ENCODE measurements around the gene SEL1L3. TPM values are rescaled to one million over a fixed set of nuclear protein-coding genes. Genes with fewer than 3 reads are reported as not detected.
"Not testable (repeated sequence)": the region's sequence is repeated elsewhere in the genome, so short reads cannot be mapped to it uniquely, and the experiment has no call there.

Gene SEL1L3
- total RNA-seq, 2 donors from 2014 or later: 9.5 to 9.7 TPM

GRCh38 chr4:25881193-25881592 is 18.4 kb upstream of the SEL1L3 start:
- intact Hi-C loops (cut with DNase I): no loop called here
- DNase-seq (ENCODE audit: low spot score): no peak

- DNase-seq (ENCODE audit: low spot score): no peak
- intact Hi-C loops (cut with DNase I): no loop called here
Measured at GRCh38 chr4:25879991-25880651, 17.3 kb upstream of the SEL1L3 start.

GRCh38 chr4:25879587-25879986 is 16.8 kb upstream of the SEL1L3 start:
- no peak for DNase-seq (ENCODE audit: low spot score)
- intact Hi-C loops (cut with DNase I): no loop called here

- intact Hi-C loops (cut with DNase I): no loop called here
- DNase-seq (ENCODE audit: low spot score): no peak
Measured at GRCh38 chr4:25879091-25879584, 16.4 kb upstream of the SEL1L3 start.

GRCh38 chr4:25878676-25879075 is 15.9 kb upstream of the SEL1L3 start:
- DNase-seq (ENCODE audit: low spot score): no peak
- intact Hi-C loops (cut with DNase I): no loop called here

GRCh38 chr4:25875281-25875745 is 12.5 kb upstream of the SEL1L3 start:
- DNase-seq (ENCODE audit: low spot score): no peak
- intact Hi-C loops (cut with DNase I): no loop called here

GRCh38 chr4:25874655-25875054 is 11.9 kb upstream of the SEL1L3 start:
- intact Hi-C loops (cut with DNase I): no loop called here
- DNase-seq (ENCODE audit: low spot score): no peak

GRCh38 chr4:25873632-25874129 is 10.9 kb upstream of the SEL1L3 start:
- DNase-seq (ENCODE audit: low spot score): no peak
- intact Hi-C loops (cut with DNase I): no loop called here

- no peak for DNase-seq (ENCODE audit: low spot score)
- intact Hi-C loops (cut with DNase I): no loop called here
Measured at GRCh38 chr4:25872851-25873631, 10.3 kb upstream of the SEL1L3 start.

GRCh38 chr4:25870081-25870480 is 7.3 kb upstream of the SEL1L3 start:
- intact Hi-C loops (cut with DNase I): no loop called here

GRCh38 chr4:25867781-25868294 is 5.0 kb upstream of the SEL1L3 start:
- DNase-seq (ENCODE audit: low spot score): no peak
- intact Hi-C loops (cut with DNase I): no loop called here

More at GRCh38 chr4:25870081-25870480, 7.3 kb upstream of the SEL1L3 start:
- DNase-seq (ENCODE audit: low spot score): no peak

GRCh38 chr4:25866401-25866800 is 3.6 kb upstream of the SEL1L3 start:
- intact Hi-C loops (cut with DNase I); DNase-seq (ENCODE audit: low spot score): not testable (repeated sequence)

- intact Hi-C loops (cut with DNase I): no loop called here
- DNase-seq (ENCODE audit: low spot score): no peak
Measured at GRCh38 chr4:25865586-25865985, 2.8 kb upstream of the SEL1L3 start.

GRCh38 chr4:25863831-25864418 is 1.1 kb upstream of the SEL1L3 start:
- intact Hi-C loops (cut with DNase I): no loop called here
- no peak for DNase-seq (ENCODE audit: low spot score)

- intact Hi-C loops (cut with DNase I): no loop called here
Measured at GRCh38 chr4:25863347-25863784, 578 bp upstream of the SEL1L3 start.

GRCh38 chr4:25861951-25862410 is 807 bp downstream of the SEL1L3 start:
- no peak for DNase-seq (ENCODE audit: low spot score)
- intact Hi-C loops (cut with DNase I): no loop called here

More at GRCh38 chr4:25863347-25863784, 578 bp upstream of the SEL1L3 start:
- no peak for DNase-seq (ENCODE audit: low spot score)

- intact Hi-C loops (cut with DNase I): no loop called here
- no peak for DNase-seq (ENCODE audit: low spot score)
Measured at GRCh38 chr4:25861280-25861950, 1.4 kb downstream of the SEL1L3 start.

- DNase-seq (ENCODE audit: low spot score): no peak
- intact Hi-C loops (cut with DNase I): no loop called here
Measured at GRCh38 chr4:25860586-25861279, 2.1 kb downstream of the SEL1L3 start.

Data from posterior vena cava (tissue), 2 donors.